ACHN (cell line): ENCODE data around the gene MED26.

ENCODE experiments used
- DNase-seq: peaks from one replicate; pipeline ENCODE4 v3.0.0-alpha.2; 2015
- in situ Hi-C: cut with HindIII; loops from 2 replicates; pipeline ENCODE4 v1.10.0; 2017; ENCODE audit warnings: low sequenced_read_pairs, low pct_ligation_motif_present, low pct_unique_long_range_greater_than_20kb

MED26 gene

DNA sequence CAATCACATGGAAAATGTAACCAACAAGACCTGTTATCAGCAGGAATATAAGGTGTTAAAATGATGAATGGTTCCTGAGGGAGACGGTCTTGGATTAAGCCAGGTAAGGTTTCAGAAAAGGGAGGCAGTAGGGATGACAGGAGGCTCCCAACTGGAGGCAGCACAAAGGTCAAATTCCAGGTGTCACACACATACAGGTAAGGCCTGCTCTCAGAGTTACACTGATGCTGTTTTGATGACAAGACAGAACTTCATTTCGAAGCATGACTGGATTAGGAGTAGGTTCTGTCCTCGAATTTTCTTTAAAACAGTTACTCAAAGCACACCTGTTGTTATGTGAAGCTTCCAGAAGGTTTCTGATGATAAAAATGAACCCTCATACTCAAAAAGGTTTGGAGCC is 7.4 kb downstream of the MED26 start:
- in situ Hi-C loops: no loop called here
- no peak for DNase-seq

DNA sequence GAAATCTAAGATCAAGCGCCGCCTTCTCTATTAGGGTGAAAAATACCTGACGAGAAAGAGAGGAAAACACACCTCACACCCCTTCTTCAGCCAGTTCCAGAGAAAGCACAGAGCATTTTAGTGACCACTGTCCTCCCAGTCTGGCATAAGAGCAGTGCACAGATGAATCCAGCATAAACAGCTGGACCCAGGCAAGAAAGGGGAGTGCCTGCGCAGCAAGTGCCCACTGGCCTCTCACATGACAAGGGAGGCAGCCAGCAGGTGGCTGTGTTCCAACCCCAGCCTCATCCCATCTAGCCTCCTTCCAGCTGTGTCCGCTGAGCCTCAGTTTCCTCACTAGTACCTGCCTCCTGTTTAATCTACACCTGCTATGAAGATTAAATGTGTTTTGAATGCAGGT is 8.0 kb downstream of the MED26 start:
- in situ Hi-C loops: no loop called here
- no peak for DNase-seq

DNA sequence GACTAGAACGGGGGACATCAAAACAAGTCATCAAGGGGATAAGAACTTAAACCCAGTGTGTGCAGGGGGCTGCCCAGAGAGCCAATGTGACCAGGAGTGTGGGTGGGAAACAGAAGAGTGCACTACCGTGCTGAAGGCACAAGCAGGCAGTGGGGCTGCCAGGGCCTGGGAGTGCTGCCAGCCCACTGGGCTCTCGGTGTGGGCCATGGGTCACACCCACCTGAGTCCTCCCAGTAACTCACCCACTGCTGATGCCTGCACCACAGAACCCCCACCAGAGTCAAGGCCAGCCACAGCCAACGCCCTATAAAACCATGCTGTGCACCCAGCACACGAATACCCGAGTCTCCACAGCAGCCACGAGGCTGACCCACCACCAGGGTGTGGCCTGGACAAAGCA is 8.5 kb downstream of the MED26 start:
- DNase-seq: no peak
- in situ Hi-C loops: no loop called here

DNA sequence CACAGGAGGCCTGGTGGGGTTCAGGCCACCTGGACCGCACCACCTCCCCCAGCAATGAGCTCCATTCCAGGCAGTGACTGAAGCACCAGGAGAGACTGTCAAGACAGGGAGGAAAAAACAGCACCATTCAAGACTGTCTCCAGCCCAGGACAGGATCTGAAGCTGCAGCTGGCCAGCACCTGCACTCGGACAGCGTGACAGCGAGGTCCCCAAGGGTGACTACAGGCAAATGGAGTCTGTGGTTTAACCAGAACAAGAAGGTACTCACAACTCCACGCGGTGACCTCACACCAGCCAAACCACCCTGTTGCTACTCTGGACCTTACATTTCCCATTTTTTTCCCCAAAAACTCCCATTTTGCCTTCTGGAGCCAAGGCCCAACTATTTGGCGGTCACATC is 9.8 kb downstream of the MED26 start:
- no peak for DNase-seq
- in situ Hi-C loops: no loop called here

DNA sequence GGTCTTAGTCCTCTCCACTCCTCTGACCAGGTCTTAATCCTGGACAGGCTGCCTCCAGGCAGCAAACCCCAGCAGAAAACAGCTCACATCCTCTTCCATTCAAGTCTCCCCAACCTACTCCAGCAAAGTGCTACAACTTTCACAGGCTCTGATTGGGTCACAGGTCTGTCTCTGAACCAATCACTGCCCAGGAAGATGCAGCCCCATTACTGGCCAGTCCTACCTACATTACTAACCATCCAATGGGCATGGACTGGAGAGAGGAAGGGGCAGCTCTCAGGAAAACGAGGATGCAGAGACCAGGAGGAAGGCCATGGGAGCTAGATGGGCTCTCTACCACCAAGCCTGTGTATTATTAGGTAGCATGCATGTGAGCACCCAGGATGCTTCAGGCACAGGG is 12.2 kb downstream of the MED26 start:
- DNase-seq: no peak
- in situ Hi-C loops: no loop called here

DNA sequence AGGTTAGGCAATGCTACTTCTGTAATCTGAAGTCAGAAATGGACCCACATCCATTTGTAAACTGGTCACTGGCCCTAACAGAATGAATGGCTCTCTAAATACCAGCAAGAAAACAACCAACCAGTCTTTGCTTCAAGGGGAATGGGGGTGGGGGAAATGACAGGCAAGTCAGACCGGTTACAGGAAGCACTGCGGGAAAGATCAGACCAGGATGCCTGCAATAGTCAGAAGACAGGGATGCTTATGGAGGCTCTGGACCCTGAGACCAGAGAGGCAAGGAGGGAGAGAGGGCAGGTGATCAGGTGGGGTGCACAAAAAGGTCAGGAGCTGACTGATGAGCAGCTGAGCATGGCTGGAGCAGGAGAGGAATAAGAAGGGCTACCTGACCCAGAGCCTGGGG is 13.1 kb downstream of the MED26 start:
- in situ Hi-C loops: no loop called here

DNA sequence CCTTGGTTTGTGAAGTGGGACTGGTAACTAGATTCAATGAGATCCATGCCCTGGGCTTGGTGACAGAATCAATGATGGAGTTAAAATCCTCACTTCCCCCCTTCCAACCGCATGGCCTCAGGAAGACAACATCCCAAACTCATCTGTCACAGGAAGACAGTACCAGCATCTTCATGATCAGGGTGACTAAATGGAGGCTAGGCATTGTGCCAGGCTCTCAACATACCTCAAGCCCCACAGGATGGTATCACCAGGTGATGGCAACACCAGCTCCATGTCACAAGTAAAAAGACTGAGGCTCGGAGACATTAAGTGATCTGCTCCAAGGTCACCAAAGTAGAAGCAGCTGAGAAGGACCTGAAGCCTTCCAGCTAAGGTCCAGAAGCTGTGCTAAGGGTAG is 14.2 kb downstream of the MED26 start:
- in situ Hi-C loops: no loop called here
- no peak for DNase-seq

More for the DNA sequence above, 13.1 kb downstream of the MED26 start:
- no peak for DNase-seq

DNA sequence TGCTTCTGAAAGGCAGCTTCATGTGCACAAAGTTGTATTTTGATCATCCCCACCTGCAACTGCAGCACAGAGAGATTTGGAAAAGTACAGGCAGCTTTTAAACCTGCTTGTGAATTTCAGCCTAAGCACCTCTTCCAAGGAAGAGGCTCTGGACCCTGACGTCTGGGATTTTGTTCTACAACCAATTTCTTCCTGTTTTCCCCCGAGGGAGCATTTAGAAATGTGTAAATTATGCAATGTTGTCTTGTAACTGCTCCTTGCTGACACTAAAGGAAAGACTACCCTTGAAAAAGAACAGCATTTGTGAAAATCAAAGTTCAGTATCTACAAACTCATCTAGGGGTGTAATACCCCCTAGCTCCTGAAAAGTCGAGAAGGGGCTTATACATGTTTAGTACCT is 15.4 kb downstream of the MED26 start:
- no peak for DNase-seq
- in situ Hi-C loops: no loop called here

DNA sequence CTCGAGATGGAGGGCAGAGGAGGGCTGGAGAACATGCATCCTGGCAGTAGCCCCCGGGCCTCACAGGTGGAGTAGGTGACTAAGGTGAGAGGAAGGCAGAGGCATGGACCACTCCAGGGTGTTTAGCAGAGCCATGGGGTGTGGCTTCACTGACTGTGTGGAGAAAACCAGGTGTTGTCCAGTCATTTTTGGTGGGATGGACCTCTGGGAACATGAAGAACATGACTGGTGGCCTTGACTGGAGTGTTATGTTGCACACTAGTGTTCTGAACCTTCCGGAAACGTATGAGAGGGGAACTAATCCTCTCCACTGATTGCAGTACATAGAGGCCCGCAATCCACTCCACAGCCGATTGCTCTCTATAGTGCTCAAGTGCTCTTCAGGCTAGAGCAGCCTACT is 16.9 kb downstream of the MED26 start:
- in situ Hi-C loops: no loop called here

DNA sequence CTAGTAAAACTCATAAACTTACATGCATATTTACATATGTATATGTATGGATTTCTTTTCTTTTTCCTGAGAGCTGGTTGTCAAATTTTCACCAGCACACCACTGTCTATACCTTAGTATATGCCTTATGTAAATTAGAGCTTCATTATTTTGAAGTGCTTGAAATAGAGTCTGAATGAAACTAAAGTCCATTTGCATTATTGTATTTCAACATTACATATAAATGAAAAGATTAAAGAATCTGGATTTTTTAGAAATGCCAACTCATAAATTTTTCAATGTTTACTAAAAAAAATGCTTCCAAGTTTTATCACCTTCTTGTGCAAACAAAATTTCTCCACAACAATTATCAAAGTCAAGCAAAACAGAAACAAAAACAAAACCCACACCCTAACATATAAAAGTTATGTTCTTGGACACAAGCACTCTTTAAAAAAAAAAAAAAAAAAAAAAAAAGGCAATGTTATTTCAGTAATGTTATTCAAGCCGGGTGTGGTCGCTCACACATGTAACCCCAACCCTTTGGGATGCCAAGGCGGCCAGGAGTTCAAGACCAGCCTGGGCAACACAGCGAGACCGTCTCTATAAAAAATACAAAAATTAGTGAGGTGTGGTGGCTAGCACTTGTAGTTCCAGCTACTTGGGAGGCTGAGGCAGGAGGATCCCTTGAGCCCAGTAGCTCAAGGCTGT is 18.3 kb downstream of the MED26 start:
- in situ Hi-C loops: no loop called here
- DNase-seq: no peak

More for the DNA sequence above, 16.9 kb downstream of the MED26 start:
- DNase-seq: no peak

DNA sequence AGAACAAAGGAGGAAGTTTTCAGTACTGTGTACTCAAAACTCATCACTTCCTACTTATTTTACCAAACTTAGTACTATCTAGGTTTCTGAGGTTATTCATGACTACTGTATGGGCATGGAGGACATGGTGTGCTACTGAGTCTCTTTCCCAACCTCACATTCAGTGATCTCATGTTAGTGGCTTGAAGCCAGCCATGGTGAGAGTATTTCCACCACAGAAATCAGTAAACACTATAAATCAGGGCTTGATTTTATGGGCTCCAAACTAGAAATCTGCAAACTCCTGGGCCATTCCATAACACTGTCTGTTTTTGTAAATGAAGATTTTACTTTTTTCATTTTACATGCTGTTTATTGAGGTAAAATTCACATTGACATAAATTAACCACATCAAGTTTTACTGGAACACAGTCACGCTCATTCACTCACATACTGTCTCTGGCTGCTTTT is 19.7 kb downstream of the MED26 start:
- no peak for DNase-seq
- in situ Hi-C loops: no loop called here

DNA sequence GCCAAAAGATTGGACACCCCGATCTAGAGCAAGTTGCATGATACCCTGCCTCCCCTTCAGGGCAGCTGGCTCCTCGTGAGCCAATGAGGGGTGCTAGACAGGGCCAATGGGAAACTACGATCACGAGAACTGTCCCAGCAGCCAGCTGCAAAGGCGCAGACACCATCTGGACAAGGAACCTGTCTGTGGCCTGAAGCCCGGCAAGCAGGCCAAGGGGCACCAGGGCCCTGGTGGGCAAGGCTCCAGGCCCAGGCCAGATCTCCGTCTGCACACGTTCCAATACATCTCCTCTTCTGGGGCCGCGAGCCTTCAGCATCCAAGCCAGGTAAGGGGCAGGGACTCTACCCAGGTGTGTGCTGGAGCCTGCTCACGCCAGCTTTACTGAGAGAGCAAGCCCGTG is 20.2 kb downstream of the MED26 start:
- no peak for DNase-seq
- in situ Hi-C loops: no loop called here

DNA sequence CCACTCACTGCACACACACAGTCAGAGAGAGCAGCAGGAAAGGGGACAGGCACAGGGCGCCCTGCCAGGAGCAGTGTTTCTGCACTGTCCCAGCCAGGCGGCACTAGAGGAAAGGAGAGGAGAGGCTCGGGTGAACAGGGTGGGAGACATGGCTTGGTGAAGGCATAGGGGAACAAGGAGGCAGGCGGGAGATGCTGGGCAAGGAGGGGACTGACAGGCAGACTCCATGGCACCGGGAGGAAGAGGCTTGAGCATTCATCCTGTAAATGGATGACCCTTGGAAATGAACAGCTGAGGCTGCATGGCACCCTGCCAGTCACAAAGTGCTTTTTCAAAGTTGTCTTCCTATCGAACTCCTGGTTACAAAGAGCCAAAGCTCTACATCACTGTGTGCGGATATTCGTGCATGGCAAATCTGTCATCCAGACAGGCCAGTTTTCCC is 22.4 kb downstream of the MED26 start:
- in situ Hi-C loops: no loop called here
- DNase-seq: no peak

DNA sequence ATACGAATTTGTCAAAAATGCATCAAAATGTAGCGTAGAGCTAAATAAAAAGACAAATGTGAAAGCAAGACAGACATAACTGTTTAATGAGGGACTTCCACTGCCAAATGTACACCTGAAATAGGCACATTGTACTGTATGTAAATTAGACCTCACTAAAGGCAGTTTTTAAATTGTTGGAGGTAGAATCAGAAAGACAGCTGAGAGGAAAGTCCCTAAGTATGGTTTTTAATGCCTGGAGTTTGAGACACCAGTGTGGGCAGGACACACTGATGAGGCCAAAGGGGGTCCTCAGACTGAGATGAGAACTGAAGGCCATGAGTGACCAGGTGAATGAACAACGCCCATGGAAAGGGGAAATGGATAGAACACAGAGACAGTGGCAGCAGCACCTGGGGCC is 22.9 kb downstream of the MED26 start:
- in situ Hi-C loops: no loop called here
- DNase-seq: no peak

DNA sequence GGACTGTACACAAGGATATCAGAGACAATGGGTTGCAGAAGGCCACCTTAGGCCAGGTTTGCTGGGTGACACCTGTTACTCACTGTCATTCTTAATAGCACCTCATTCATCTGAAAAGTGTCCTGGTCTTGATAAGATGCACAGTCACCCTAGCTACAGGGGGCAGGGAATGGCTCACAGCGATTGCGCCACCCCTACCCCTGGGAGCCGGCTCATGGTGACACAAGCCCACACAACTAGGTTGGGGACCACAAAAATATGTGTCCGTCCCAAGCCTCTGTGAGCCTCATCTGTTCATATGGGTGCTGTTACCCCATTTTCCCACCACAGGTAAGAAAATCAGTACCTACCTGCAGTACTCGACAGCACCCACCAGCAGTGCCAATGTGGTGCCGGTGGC is 23.4 kb downstream of the MED26 start:
- no peak for DNase-seq
- in situ Hi-C loops: no loop called here

DNA sequence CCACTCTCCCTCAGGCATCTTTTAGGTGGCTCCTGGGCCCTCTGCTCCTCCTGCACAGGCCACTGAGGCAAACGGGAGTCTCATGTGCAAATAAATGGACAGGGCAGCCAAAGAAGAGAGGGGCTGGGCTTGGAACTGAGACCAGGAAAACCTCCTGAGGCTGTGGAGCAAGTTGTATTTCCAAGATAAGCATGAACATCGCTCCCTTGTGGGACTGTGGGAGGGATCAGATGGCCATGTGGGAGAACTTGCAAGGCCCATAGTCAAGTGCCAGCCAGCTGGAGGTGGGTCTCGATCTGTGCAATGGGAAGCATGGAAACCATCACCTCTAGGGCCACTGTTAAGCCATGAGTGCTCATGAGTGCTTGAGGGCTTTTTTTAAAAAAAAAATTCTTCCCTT is 24.9 kb downstream of the MED26 start:
- in situ Hi-C loops: no loop called here
- DNase-seq: no peak

DNA sequence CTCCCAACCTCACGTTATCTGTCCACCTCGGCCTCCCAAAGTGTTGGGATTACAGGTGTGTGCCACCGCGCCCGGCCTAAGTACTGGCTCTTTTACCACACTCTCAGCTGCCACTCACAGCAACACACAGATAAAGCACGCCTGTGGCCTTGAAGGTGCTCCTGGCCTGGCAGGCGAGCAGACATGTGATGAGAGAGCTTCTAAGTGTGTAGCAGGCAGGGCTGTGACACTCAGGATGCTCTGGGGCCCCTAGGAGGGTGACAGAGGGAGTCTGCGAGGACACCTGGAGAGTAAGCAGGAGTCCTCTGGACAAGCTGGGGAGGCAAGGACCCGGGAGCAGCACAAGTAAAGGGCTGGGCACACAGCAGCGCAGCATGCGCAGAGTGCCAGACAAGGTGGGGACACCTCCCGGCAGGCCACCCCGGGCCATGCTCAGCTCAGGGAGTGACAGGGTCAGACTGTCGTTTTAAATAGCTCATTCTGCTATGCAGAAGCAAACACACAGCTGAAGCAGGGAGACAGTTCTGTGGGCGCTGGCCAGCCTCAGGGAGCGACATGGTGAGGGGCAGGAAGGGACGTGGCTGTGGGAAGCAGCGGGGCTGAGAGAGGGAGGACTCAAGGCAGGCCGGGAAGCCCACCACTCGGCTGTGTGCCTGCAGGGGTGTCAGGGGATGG is 26.5 kb downstream of the MED26 start:
- no peak for DNase-seq
- in situ Hi-C loops: no loop called here

DNA sequence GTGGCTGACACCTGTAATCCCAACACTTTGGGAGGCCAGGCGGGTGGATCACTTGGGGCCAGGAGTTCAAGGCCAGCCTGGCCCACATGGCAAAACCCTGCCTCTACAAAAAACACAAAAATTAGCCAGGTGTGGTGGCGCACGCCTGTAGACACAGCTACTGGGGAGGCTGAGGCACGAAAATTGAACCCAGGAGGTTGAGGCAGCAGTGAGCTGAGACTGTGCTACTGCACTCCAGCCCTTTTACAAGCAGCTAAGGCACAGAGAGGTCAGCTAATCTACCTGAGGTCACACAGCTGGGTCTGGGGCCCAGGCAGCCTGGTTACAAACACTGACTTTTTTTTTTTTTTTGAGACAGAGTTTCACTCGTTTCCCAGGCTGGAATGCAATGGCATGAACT is 27.2 kb downstream of the MED26 start:
- in situ Hi-C loops: no loop called here
- no peak for DNase-seq

DNA sequence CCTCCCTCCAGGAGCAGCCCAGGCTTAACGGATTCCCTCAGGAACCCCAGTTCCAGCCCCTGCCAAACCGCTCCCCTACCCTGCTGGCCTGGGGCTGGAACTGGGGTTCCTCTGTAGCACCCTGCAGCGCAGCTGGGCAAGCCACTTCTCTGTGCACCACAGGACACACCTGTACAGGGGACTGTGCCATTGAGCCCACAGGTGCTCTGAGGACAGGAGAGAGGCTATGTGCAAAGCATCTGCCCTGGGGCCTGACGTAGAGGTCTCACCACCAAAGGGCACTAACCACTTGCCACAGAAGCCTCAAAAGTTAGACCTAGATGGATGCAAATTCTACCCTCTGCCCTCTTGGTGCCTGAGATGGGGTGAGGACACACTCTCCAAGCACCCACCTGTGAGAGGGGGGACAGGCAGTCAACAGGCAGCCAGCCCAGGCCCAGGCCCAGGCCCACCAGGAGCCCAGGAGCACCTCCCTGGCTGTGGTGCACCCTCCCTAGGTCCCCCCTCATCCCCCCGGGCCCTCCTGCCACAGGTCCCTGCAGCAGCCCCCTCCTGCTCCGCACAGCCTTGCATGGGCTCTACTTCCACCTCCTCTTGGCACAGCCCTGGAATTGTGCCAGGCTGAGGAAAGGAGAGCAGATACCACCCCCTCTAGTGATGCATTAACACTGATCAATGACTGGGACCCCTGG is 28.2 kb downstream of the MED26 start:
- no peak for DNase-seq
- in situ Hi-C loops: no loop called here

DNA sequence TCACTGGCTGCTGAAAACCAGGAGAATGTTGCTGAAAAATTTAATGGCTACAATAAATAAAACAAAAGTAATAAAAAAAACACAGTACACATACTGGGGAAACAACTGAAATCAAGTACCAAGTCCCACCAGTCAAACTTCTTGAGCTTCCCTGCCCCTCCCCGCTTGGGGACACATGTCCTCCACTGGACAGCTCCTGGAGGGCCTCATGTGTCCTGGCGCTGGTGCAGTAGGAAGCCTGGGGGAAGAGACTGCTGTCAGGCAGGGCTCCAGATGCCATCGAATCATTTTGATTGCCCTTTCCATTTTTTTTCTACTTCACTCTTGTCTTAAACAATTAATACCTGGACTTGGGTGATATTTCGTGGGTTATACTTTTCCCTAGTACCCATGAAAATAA is 29.2 kb downstream of the MED26 start:
- DNase-seq: no peak
- in situ Hi-C loops: no loop called here
